B cell (primary cell): ENCODE results near the gene GCHFR.

Source experiments
- EZH2 ChIP-seq: IDR thresholded peaks from 2 replicates; pipeline ENCODE4 v1.6.1; 2012; ENCODE audit warnings: borderline replicate concordance, low read depth, mild to moderate bottlenecking, moderate library complexity, low read length; ENCODE audit not compliant: insufficient read depth, poor library complexity, severe bottlenecking
- TF ChIP-seq, protein P1 (sequence below): fragments of 200-600 bp; IDR thresholded peaks from one replicate; pipeline ENCODE4 v1.8.0; 2022; ENCODE audit warnings: antibody characterized with exemption, mild to moderate bottlenecking

DNA sequence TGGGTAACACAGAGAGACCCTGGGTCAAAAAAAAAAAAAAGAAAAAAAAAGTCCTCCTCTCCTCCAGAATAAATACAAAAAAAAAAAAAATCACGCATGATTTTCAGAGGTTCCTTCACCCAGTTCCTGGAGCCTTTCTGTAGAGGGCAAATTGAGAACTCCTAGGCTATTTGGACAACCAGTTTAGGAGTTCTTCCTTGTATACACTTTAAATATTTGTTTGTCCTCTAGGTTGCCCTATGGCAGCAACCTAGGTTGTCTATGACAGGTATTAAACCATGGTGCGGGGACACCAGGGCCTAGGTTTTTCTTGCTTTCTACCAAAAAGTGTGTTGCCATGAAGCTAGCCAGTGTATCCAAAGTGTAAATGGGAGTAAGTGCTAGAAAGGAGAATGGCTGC lies 39.2 kb downstream of the GCHFR start:
- TF ChIP-seq, protein P1, sequence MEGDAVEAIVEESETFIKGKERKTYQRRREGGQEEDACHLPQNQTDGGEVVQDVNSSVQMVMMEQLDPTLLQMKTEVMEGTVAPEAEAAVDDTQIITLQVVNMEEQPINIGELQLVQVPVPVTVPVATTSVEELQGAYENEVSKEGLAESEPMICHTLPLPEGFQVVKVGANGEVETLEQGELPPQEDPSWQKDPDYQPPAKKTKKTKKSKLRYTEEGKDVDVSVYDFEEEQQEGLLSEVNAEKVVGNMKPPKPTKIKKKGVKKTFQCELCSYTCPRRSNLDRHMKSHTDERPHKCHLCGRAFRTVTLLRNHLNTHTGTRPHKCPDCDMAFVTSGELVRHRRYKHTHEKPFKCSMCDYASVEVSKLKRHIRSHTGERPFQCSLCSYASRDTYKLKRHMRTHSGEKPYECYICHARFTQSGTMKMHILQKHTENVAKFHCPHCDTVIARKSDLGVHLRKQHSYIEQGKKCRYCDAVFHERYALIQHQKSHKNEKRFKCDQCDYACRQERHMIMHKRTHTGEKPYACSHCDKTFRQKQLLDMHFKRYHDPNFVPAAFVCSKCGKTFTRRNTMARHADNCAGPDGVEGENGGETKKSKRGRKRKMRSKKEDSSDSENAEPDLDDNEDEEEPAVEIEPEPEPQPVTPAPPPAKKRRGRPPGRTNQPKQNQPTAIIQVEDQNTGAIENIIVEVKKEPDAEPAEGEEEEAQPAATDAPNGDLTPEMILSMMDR, result no peak
- no peak for TF ChIP-seq EZH2
